GM10248 (cell line): Measurements from ENCODE around the gene ALCAM.

ENCODE experiments used
- CTCF ChIA-PET: fragments of 300-600 bp; sonication (Branson Sonifier 250); formaldehyde crosslinking; extraction: SDS; loops from one replicate; lab custom pipeline; 2021; ENCODE audit warnings: antibody characterized with exemption; lab: Yijun Ruan, JAX
- POLR2A ChIA-PET: fragments of 350-650 bp; sonication (Branson Sonifier 250); formaldehyde crosslinking; extraction: SDS; loops from one replicate; lab custom pipeline; 2020; ENCODE audit warnings: antibody characterized with exemption; lab: Yijun Ruan, JAX
- DNase-seq: peaks from one replicate; pipeline ENCODE4 v3.0.0; 2012; ENCODE audit errors: extremely low spot score
- CTCF ChIP-seq: IDR thresholded peaks from 2 replicates; pipeline ENCODE4 v1.5.1; 2012; ENCODE audit warnings: mild to moderate bottlenecking, low read depth; ENCODE audit errors: extremely low read depth, missing control alignments, control extremely low read depth

The ALCAM gene

GRCh38 chr3:105366326-105367062 is at the start of gene ALCAM:
Gene ALCAM (plus strand): TSS chr3:105366909.
- POLR2A ChIA-PET: no interaction called here
- peak; percentile 71 for TF ChIP-seq CTCF
- DNase-seq: peak; percentile 82
- CTCF ChIA-PET: interaction anchor here (1.0 to 1.8 kb wide), 9 partner anchors 8 to 770 kb away, joined by 3 to 11 read pairs (median 4); no protein-coding TSS in a partner anchor

- ChIA-PET POLR2A (no interaction called here), CTCF (no interaction called here)
- DNase-seq: no peak
- TF ChIP-seq CTCF: no peak
Measured at GRCh38 chr3:105317841-105318240, 48.9 kb upstream of the ALCAM start.

GRCh38 chr3:105322570-105323273 is 44.0 kb upstream of the ALCAM start:
- DNase-seq: peak; percentile 29
- TF ChIP-seq CTCF: no peak
- ChIA-PET CTCF (interaction anchor here (1.1 to 3.4 kb wide), 5 partner anchors 11 to 718 kb away, joined by 3 to 17 read pairs (median 4); no protein-coding TSS in a partner anchor), POLR2A (interaction anchor here (1.1 kb wide), 1 partner anchor 12 kb away, joined by 5 read pairs; no protein-coding TSS in a partner anchor)

GRCh38 chr3:105323274-105323599 is 43.5 kb upstream of the ALCAM start:
- TF ChIP-seq CTCF: no peak
- DNase-seq: no peak
- ChIA-PET CTCF (interaction anchor here (1.1 to 3.4 kb wide), 5 partner anchors 11 to 719 kb away, joined by 3 to 17 read pairs (median 4); no protein-coding TSS in a partner anchor), POLR2A (interaction anchor here (1.1 kb wide), 1 partner anchor 11 kb away, joined by 5 read pairs; no protein-coding TSS in a partner anchor)

GRCh38 chr3:105324951-105325350 is 41.8 kb upstream of the ALCAM start:
- no peak for DNase-seq
- ChIA-PET CTCF (interaction anchor here (0.8 to 3.4 kb wide), 4 partner anchors 9 to 43 kb away, joined by 3 to 17 read pairs (median 3); no protein-coding TSS in a partner anchor), POLR2A (no interaction called here)
- no peak for TF ChIP-seq CTCF

GRCh38 chr3:105327662-105328337 is 38.9 kb upstream of the ALCAM start:
- TF ChIP-seq CTCF: no peak
- ChIA-PET CTCF (interaction anchor here (0.9 kb wide), 1 partner anchor 12 kb away, joined by 3 read pairs; no protein-coding TSS in a partner anchor), POLR2A (no interaction called here)
- no peak for DNase-seq
